GM18517 (cell line): ENCODE measurements around the gene SEPHS2.
"Not testable (repeated sequence)": the region's sequence is repeated elsewhere in the genome, so short reads cannot be mapped to it uniquely, and the experiment has no call there.

ENCODE experiments used
- ATAC-seq: cut with Tn5 transposase; IDR thresholded peaks from one replicate; pipeline ENCODE4 v1.9.1; 2021; ENCODE audit warnings: mild to moderate bottlenecking, moderate library complexity; ENCODE audit not compliant: unreplicated experiment

Gene SEPHS2

GRCh38 chr16:30401768-30402425, 43.8 kb downstream of the SEPHS2 start:
- no peak for ATAC-seq

DNA sequence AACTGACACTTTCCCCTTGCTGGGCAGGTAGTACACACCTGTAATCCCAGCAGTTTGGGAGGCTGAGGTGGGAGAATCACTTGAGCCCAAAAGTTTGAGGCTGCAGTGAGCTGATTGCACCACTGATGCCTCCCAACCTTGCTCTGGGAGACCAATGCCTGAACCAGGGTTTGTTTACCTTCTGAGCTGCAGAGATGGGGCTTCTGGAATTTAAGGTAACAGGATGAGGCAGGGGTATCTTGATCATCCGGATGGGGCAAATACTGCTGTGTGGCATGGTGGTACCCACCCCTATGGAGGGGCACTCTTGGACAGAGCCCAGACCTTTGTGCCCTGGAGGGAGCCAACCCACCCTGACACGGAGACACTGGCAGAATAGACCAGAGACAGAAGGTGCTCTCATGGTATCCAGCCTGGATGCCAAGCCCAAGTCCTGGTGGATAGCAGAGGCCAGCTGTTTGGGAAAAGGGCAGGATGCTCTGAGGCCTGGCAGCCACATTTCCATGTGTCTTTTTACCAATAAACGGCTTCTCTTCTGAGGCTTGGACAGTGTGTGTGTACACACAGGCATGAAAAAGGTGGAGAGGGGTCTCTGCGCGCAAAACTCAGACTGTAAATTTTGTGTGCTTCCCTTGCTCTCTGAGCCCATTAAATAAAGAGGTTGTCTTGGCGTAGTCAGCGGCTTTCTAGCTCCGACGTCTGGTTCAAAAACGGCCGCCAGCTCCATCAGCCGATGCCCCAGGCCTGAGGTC, 46.1 kb downstream of the SEPHS2 start:
- no peak for ATAC-seq

- ATAC-seq: no peak
Observed at GRCh38 chr16:30398661-30399434, 46.8 kb downstream of the SEPHS2 start.

DNA sequence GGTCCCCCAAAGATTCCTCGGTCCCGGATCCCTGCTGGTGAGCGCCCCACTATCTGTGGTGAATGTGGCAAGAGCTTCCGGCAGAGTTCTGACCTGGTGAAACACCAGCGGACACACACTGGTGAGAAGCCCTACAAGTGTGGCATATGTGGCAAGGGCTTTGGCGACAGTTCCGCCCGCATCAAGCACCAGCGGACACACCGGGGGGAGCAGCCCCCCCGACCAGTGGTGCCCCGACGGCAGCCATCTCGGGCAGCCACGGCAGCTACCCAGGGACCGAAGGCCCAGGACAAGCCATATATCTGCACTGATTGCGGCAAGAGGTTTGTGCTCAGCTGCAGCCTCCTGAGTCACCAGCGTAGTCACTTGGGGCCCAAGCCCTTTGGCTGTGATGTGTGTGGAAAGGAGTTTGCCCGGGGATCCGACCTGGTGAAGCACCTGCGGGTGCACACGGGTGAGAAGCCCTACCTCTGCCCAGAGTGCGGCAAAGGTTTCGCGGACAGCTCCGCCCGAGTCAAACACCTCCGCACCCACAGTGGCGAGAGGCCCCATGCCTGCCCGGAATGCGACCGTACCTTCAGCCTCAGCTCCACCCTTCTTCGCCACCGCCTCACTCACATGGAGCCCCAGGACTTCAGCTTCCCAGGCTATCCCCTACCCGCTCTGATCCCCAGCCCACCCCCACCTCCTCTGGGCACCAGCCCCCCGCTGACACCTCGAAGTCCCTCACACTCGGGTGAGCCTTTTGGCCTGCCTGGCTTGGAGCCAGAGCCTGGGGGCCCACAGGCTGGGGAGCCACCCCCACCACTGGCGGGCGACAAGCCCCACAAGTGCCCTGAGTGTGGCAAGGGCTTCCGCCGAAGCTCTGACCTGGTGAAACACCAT, 47.7 kb downstream of the SEPHS2 start:
- no peak for ATAC-seq

- no peak for ATAC-seq
Observed at GRCh38 chr16:30397056-30397455, 48.6 kb downstream of the SEPHS2 start.

DNA sequence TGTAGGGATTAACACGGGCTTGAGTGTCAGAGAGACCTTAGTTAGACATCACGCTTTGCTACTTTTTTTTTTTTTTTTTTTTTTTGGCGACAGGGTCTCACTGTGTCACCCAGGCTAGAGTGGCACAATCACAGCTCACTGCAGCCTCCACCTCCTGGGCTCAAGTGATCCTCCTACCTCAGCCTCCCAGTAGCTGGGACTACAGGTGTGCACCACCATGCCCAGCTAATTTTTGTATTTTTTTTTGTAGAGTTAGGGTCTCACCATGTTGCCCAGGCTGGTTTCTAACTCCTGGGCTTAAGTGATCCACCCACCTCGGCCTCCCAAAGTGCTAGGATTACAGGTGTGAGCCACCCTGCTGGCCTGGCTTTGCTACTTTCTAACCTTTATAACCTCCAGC, 49.0 kb downstream of the SEPHS2 start:
- not testable (repeated sequence) for ATAC-seq

DNA sequence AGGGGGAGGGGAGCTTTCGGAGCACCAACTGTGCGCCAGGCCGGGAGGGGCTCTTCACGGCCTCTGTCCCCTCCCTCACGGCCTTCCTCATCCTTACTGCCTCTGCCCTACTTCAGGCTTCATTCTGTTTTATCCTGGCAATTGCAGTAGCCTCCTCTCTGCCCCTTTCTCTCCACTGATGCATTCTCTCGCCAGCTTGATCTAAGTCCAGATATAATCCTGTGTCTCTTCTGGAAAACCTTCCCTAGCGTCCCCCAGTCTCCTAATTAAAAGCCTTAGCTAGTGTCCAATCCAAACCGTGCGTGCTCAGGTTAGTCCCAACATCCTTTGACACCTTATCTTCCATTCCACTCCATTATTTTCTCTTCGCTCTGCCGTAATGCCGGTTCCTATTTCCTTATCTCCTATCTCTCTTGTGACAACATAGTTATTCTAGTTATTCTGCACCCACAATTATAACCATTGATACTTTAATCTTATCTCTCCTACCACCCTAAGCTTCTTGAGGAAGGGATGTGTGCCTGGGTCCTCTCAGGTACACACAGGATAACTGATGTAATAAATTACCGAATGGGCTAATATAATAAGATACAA, 49.6 kb downstream of the SEPHS2 start:
- no peak for ATAC-seq

DNA sequence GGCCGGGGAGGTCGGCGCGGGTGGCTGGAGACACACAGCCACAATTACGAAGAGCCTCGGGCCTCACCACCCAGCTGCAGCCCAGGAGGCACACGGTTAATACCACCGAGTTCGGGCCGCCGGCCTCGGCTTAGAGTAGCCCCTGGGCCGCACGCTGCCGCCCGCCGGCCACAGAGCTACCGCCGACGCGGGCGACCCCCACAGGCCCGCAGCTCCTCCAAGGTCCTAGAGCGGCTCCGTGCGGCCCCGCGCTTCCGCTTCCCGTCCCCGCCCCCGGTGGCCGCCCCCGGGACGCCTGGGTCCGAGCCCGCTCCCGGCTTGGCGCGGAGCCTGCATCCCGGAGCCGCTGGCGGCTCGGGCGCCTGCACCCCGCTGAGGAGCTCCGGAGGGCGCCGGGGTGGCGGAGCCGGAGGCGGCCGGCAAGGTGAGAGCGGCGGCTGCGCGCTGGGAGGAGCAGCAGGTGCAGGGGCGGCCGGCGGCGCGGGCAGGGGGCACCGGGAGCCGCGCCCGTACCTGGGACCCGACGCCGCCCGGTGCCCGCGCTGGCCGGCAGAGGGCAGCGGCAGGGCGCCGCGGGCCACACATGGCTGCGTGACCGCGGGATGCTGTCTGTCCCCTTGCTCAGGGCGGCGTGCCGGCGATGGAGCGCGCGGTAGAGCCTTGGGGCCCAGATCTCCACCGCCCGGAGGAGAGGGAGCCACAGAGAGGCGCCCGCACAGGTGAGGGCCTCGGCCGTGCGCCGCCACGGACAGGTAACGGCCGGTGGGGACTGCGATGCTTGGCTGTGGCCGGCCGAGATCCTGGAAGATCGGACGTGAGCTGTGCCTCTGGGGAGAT, 50.3 kb downstream of the SEPHS2 start, which contains the start of gene ZNF48:
Gene ZNF48 (plus strand): TSS at position 266 of the 837 bp plus-strand sequence. CDS start 375 bp downstream, at position 641.
- ATAC-seq: peak; percentile 59

GRCh38 chr16:30394592-30395154, 51.0 kb downstream of the SEPHS2 start:
- no peak for ATAC-seq
